Mammary epithelial cell (primary cell): ENCODE data around the gene TMEM176A.

ENCODE experiments used
- EZH2 ChIP-seq: IDR thresholded peaks from 2 replicates; pipeline ENCODE4 v1.6.1; 2012; ENCODE audit warnings: low read length, inconsistent platforms, borderline replicate concordance
- TF ChIP-seq, protein P1 (sequence below), 2 donors: IDR thresholded peaks in 1 of 2; conservative IDR thresholded peaks in 1 of 2; 2 replicates each; pipeline ENCODE4 v1.5.1; 2011 to 2012; ENCODE audit warnings: inconsistent platforms in 2 of 2, low read length in 2 of 2, mild to moderate bottlenecking in 2 of 2, control low read depth in 1 of 2, low read depth in 1 of 2; ENCODE audit not compliant: insufficient read depth in 1 of 2; ENCODE audit errors: extremely low read depth in 1 of 2

GRCh38 chr7:150755473-150756099, 45.0 kb upstream of the TMEM176A start:
- TF ChIP-seq EZH2: no peak
- TF ChIP-seq, protein P1, sequence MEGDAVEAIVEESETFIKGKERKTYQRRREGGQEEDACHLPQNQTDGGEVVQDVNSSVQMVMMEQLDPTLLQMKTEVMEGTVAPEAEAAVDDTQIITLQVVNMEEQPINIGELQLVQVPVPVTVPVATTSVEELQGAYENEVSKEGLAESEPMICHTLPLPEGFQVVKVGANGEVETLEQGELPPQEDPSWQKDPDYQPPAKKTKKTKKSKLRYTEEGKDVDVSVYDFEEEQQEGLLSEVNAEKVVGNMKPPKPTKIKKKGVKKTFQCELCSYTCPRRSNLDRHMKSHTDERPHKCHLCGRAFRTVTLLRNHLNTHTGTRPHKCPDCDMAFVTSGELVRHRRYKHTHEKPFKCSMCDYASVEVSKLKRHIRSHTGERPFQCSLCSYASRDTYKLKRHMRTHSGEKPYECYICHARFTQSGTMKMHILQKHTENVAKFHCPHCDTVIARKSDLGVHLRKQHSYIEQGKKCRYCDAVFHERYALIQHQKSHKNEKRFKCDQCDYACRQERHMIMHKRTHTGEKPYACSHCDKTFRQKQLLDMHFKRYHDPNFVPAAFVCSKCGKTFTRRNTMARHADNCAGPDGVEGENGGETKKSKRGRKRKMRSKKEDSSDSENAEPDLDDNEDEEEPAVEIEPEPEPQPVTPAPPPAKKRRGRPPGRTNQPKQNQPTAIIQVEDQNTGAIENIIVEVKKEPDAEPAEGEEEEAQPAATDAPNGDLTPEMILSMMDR (conservative IDR thresholded peaks at IDR 0.05 in 1 of 2, IDR thresholded peaks at IDR 0.05 in 1 of 2; ENCODE audit: extremely low read depth in 1 of 2, insufficient read depth in 1 of 2, low read depth in 1 of 2, low read length in 2 of 2): no peak
